ENCODE data around the gene APLNR. TPM values are rescaled to one million over a fixed set of nuclear protein-coding genes. Genes with fewer than 3 reads are reported as not detected.

APLNR gene
- total and polyA plus RNA-seq, 3 experiments from 2014 or later = not detected

DNA sequence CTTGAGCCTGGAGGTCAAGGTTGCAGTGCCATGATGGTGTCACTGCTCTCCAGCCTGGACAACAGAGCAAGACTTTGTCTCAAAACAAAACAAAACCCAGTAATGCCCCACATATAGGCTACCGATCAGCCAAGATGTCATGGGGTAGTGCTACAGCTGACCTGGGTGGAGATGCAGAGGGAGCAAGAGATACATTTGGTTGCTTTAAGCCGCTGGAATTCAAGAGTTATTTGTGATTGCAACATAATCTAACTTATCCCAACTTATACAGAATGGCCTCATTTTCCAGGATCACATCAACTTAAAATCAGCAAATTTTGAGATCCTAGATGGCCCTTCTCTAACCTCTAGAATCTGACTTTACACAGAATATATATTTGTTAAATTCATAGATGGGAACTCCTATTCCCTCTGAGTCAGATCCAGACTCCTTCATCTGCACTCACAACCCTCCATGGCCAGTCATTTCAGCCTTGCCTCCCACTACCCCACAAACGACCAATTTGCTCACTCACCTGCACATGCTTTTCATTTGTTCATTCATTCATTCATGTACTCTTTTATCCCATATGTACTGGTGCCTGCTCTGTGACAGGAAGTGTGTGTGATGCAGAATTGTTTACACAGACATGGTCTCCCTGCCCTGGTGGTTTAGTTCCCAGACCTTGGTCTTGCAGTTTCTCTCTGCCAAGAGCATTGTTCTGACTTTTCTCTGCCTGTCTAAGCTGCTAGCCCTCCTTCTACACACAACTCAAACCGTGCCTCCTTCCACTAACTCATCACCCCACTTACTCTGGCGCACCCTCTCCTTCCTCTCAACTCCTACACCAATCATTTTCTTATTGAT, 24.1 kb upstream of the APLNR start:
- CTCF ChIA-PET = interaction anchor here (0.8 kb wide), 1 partner anchor 12 kb away, joined by 3 read pairs; no protein-coding TSS in a partner anchor
- Histone ChIP-seq H3K36me3 (ENCODE audit: insufficient read depth, low read length) (no peaks in the 10 kb centered on the region), H3K27ac (ENCODE audit: low read depth, low read length) (no peak overlapping the region), H3K9me3 (ENCODE audit: low read length) (no peaks in the 10 kb centered on the region), H3K4me1 (ENCODE audit: insufficient read depth, low read length) (no peaks in the 10 kb centered on the region), H3K4me3 (ENCODE audit: low read length) (no peak overlapping the region), H3K27me3 (ENCODE audit: insufficient read depth, low read length, poor library complexity, severe bottlenecking) (no peaks in the 10 kb centered on the region)
- Mint-ChIP-seq H3K36me3 (no peaks in the 10 kb centered on the region), H3K4me1 (no peaks in the 10 kb centered on the region), H3K9me3 (peaks cover 5 to 12% (median 8%) of the 10 kb centered on the region in 5 donors), H3K27me3 (peaks cover 7 to 24% of the 10 kb centered on the region in 2 donors), H3K4me3 (no peak overlapping the region), H3K27ac (no peak overlapping the region)
- no peak for DNase-seq
- POLR2A ChIA-PET = no interaction called here

GRCh38 chr11:57256119-57256518, 19.1 kb upstream of the APLNR start:
- Histone ChIP-seq H3K27me3 (ENCODE audit: insufficient read depth, low read length, poor library complexity, severe bottlenecking) (no peaks in the 10 kb centered on the region), H3K27ac (ENCODE audit: low read depth, low read length) (no peak overlapping the region), H3K36me3 (ENCODE audit: insufficient read depth, low read length) (no peaks in the 10 kb centered on the region), H3K4me3 (ENCODE audit: low read length) (no peak overlapping the region), H3K9me3 (ENCODE audit: low read length) (no peaks in the 10 kb centered on the region), H3K4me1 (ENCODE audit: insufficient read depth, low read length) (no peaks in the 10 kb centered on the region)
- no peak overlapping the region for H3K4me3 Mint-ChIP-seq
- no peaks in the 10 kb centered on the region for H3K4me1 Mint-ChIP-seq
- H3K27me3 Mint-ChIP-seq = peaks cover 17 to 48% of the 10 kb centered on the region in 2 donors
- no peak for DNase-seq
- no peak overlapping the region for H3K27ac Mint-ChIP-seq
- H3K9me3 Mint-ChIP-seq = peaks cover 2 to 13% (median 7%) of the 10 kb centered on the region in 5 donors
- CTCF ChIA-PET = no interaction called here
- POLR2A ChIA-PET = no interaction called here
- no peaks in the 10 kb centered on the region for H3K36me3 Mint-ChIP-seq

- POLR2A ChIA-PET = no interaction called here
- H3K4me3 Mint-ChIP-seq = no peak overlapping the region
- DNase-seq = no peak
- Histone ChIP-seq H3K4me1 (ENCODE audit: insufficient read depth, low read length) (no peaks in the 10 kb centered on the region), H3K4me3 (ENCODE audit: low read length) (no peak overlapping the region), H3K9me3 (ENCODE audit: low read length) (no peaks in the 10 kb centered on the region), H3K36me3 (ENCODE audit: insufficient read depth, low read length) (no peaks in the 10 kb centered on the region), H3K27me3 (ENCODE audit: insufficient read depth, low read length, poor library complexity, severe bottlenecking) (no peaks in the 10 kb centered on the region), H3K27ac (ENCODE audit: low read depth, low read length) (no peak overlapping the region)
- H3K27ac Mint-ChIP-seq = no peak overlapping the region
- no peaks in the 10 kb centered on the region for H3K4me1 Mint-ChIP-seq
- peaks cover 18 to 51% of the 10 kb centered on the region in 2 donors for H3K27me3 Mint-ChIP-seq
- CTCF ChIA-PET = no interaction called here
- H3K36me3 Mint-ChIP-seq = no peaks in the 10 kb centered on the region
- peaks cover 2 to 13% (median 7%) of the 10 kb centered on the region in 5 donors for H3K9me3 Mint-ChIP-seq
Measured at GRCh38 chr11:57255618-57256017, 18.6 kb upstream of the APLNR start.

GRCh38 chr11:57254631-57255030, 17.6 kb upstream of the APLNR start:
- H3K4me3 ChIP-seq (ENCODE audit: low read length) = no peak overlapping the region
- no peaks in the 10 kb centered on the region for H3K36me3 ChIP-seq (ENCODE audit: insufficient read depth, low read length)
- H3K27me3 ChIP-seq (ENCODE audit: insufficient read depth, low read length, poor library complexity, severe bottlenecking) = no peaks in the 10 kb centered on the region
- CTCF ChIA-PET = no interaction called here
- H3K36me3 Mint-ChIP-seq = no peaks in the 10 kb centered on the region
- no peaks in the 10 kb centered on the region for H3K4me1 Mint-ChIP-seq
- H3K4me3 Mint-ChIP-seq = no peak overlapping the region
- H3K27ac Mint-ChIP-seq = no peak overlapping the region
- POLR2A ChIA-PET = no interaction called here
- peaks cover 18 to 52% of the 10 kb centered on the region in 2 donors for H3K27me3 Mint-ChIP-seq
- peaks cover 2 to 13% (median 7%) of the 10 kb centered on the region in 5 donors for H3K9me3 Mint-ChIP-seq
- H3K27ac ChIP-seq (ENCODE audit: low read depth, low read length) = no peak overlapping the region
- H3K4me1 ChIP-seq (ENCODE audit: insufficient read depth, low read length) = no peaks in the 10 kb centered on the region
- no peaks in the 10 kb centered on the region for H3K9me3 ChIP-seq (ENCODE audit: low read length)
- DNase-seq = no peak

DNA sequence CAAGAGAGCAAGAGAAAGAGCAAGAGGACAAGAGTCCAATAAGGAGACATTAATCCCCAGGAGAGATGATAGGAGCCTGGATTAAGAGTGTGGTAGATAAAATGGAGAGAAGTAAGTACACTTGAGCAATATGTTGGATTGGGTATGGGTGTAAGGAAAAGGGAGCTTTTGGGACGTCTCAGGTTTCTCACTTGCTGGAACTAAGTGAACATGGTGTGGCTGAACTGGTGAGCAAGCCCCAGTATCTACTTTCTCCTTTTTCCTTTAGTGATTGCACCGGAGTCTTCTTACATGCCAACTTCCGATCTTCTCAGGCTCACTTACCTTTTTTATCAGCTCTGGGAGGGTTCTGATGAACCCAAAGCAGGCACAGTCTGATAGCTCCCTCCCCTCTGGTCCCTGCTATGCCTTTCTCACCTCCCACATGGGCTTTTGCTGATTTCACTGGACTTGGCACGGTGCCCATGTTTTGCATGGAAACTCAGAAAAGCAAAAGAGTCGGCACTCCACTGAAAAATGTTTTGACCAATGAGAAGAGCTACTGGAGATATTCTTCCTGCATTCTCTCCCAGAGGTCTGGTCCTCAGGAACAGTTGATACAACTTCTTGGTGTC, 14.5 kb upstream of the APLNR start:
- DNase-seq = no peak
- ChIA-PET POLR2A (no interaction called here), CTCF (no interaction called here)
- H3K27me3 Mint-ChIP-seq = peaks cover 18 to 57% of the 10 kb centered on the region in 2 donors
- H3K9me3 ChIP-seq (ENCODE audit: low read length) = no peaks in the 10 kb centered on the region
- H3K36me3 Mint-ChIP-seq = no peaks in the 10 kb centered on the region
- no peaks in the 10 kb centered on the region for H3K36me3 ChIP-seq (ENCODE audit: insufficient read depth, low read length)
- no peaks in the 10 kb centered on the region for H3K27me3 ChIP-seq (ENCODE audit: insufficient read depth, low read length, poor library complexity, severe bottlenecking)
- H3K27ac Mint-ChIP-seq = no peak overlapping the region
- no peak overlapping the region for H3K4me3 Mint-ChIP-seq
- peaks cover 1 to 10% (median 5%) of the 10 kb centered on the region in 5 donors for H3K9me3 Mint-ChIP-seq
- no peak overlapping the region for H3K4me3 ChIP-seq (ENCODE audit: low read length)
- H3K4me1 Mint-ChIP-seq = no peaks in the 10 kb centered on the region
- no peak overlapping the region for H3K27ac ChIP-seq (ENCODE audit: low read depth, low read length)
- no peaks in the 10 kb centered on the region for H3K4me1 ChIP-seq (ENCODE audit: insufficient read depth, low read length)

GRCh38 chr11:57251037-57251436, 14.0 kb upstream of the APLNR start:
- POLR2A ChIA-PET = no interaction called here
- H3K4me3 Mint-ChIP-seq = no peak overlapping the region
- no peak overlapping the region for H3K27ac Mint-ChIP-seq
- H3K4me1 Mint-ChIP-seq = no peaks in the 10 kb centered on the region
- Histone ChIP-seq H3K9me3 (ENCODE audit: low read length) (no peaks in the 10 kb centered on the region), H3K4me3 (ENCODE audit: low read length) (no peak overlapping the region), H3K27ac (ENCODE audit: low read depth, low read length) (no peak overlapping the region), H3K27me3 (ENCODE audit: insufficient read depth, low read length, poor library complexity, severe bottlenecking) (no peaks in the 10 kb centered on the region), H3K4me1 (ENCODE audit: insufficient read depth, low read length) (no peaks in the 10 kb centered on the region), H3K36me3 (ENCODE audit: insufficient read depth, low read length) (no peaks in the 10 kb centered on the region)
- peaks cover 0 to 7% (median 3%) of the 10 kb centered on the region in 5 donors for H3K9me3 Mint-ChIP-seq
- H3K27me3 Mint-ChIP-seq = peaks cover 18 to 57% of the 10 kb centered on the region in 2 donors
- DNase-seq = no peak
- H3K36me3 Mint-ChIP-seq = no peaks in the 10 kb centered on the region
- CTCF ChIA-PET = interaction anchor here (1.2 to 2.3 kb wide), 2 partner anchors 11 to 40 kb away, joined by 3 to 12 read pairs; no protein-coding TSS in a partner anchor

DNA sequence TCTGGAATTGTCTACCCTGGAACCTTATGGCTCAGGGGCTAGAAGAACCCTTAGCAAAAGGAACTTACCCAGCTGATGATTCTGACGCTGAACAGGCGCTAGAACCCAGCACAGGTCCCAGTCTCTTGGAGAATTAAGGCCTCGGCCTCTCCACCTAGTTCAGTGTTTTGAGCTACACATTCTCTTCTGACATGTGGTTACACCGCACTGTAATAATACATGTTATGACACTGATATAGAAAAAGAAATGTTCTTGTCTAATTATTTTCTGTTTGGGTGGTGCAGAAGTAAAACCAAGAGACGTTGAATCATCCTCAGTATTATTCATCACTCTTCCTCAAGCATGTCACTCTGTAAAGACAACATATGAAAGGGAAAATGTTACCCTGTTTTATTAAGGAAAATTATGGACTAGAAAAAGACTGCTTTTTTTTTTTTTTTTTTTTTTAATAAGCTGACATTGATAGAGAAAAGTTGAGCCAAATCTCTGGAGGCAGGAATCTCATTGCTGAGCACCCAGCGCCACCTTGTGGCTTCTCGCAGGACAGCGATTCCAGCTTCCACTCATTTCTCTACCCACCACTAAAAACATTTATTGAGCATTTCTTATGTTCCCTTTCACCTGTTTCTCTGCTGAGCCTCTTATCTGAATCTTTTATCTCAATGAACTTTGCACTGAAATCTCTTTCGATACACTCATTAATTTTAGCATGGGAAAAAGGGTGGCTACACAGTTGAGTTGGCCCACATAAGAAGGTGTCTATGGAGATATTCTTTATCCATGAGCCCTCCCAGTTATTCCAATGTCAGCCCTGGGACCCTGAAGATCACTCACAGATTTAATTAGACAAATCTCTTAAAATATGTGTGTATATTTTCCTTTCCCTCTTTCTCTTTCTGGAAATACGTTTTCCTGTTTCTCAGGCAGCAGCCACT, 12.6 kb upstream of the APLNR start:
- Histone ChIP-seq H3K9me3 (ENCODE audit: low read length) (no peaks in the 10 kb centered on the region), H3K27me3 (ENCODE audit: insufficient read depth, low read length, poor library complexity, severe bottlenecking) (no peaks in the 10 kb centered on the region), H3K4me3 (ENCODE audit: low read length) (no peak overlapping the region), H3K4me1 (ENCODE audit: insufficient read depth, low read length) (no peaks in the 10 kb centered on the region), H3K27ac (ENCODE audit: low read depth, low read length) (no peak overlapping the region), H3K36me3 (ENCODE audit: insufficient read depth, low read length) (no peaks in the 10 kb centered on the region)
- H3K27me3 Mint-ChIP-seq = peaks cover 18 to 46% of the 10 kb centered on the region in 2 donors
- H3K9me3 Mint-ChIP-seq = no peaks in the 10 kb centered on the region
- no peak overlapping the region for H3K27ac Mint-ChIP-seq
- POLR2A ChIA-PET = no interaction called here
- DNase-seq = peak in 2 of 5 donors; percentile 13
- CTCF ChIA-PET = interaction anchor here (0.7 to 2.3 kb wide), 7 partner anchors 9 to 409 kb away, joined by 3 to 12 read pairs (median 4); partner anchors contain the start of gene P2RX3
- no peaks in the 10 kb centered on the region for H3K36me3 Mint-ChIP-seq
- peak overlapping the region in 1 of 7 donors; percentile 17 for H3K4me3 Mint-ChIP-seq
- peaks cover 2 to 7% (median 3%) of the 10 kb centered on the region in 3 donors for H3K4me1 Mint-ChIP-seq

Measured in CD8-positive, alpha-beta memory T cell (primary cell).